ENCODE measurements around the gene LIFR.

Gene LIFR

GRCh38 chr5:38595132-38595745 lies 38.8 kb upstream of the LIFR start:
- no peak for DNase-seq
- TF ChIP-seq POLR2A (IDR thresholded peaks at IDR 0.05; ENCODE audit: low read length) (no peak), GATA1 (IDR thresholded peaks at IDR 0.05; ENCODE audit: low read depth, low read length) (no peak)

- no peak for DNase-seq
- TF ChIP-seq POLR2A (IDR thresholded peaks at IDR 0.05; ENCODE audit: low read length) (no peak), GATA1 (IDR thresholded peaks at IDR 0.05; ENCODE audit: low read depth, low read length) (no peak)
These were observed 37.5 kb upstream of the LIFR start for GRCh38 chr5:38593959-38594358.

GRCh38 chr5:38591523-38591849 lies 35.0 kb upstream of the LIFR start:
- TF ChIP-seq GATA1 (IDR thresholded peaks at IDR 0.05; ENCODE audit: low read depth, low read length) (no peak), POLR2A (IDR thresholded peaks at IDR 0.05; ENCODE audit: low read length) (no peak)
- DNase-seq = no peak

- no peak for TF ChIP-seq POLR2A (IDR thresholded peaks at IDR 0.05; ENCODE audit: low read length)
- no peak for DNase-seq
These were observed 34.5 kb upstream of the LIFR start for GRCh38 chr5:38590838-38591522.

- TF ChIP-seq POLR2A (IDR thresholded peaks at IDR 0.05; ENCODE audit: low read length) (no peak), GATA1 (IDR thresholded peaks at IDR 0.05; ENCODE audit: low read depth, low read length) (no peak)
These were observed 33.2 kb upstream of the LIFR start for GRCh38 chr5:38589629-38590028.

GRCh38 chr5:38585816-38586215 lies 29.4 kb upstream of the LIFR start:
- no peak for TF ChIP-seq POLR2A (IDR thresholded peaks at IDR 0.05; ENCODE audit: low read length)
- TF ChIP-seq GATA1 (IDR thresholded peaks at IDR 0.05; ENCODE audit: low read depth, low read length) = no peak
- DNase-seq = no peak

More at GRCh38 chr5:38589629-38590028, 33.2 kb upstream of the LIFR start:
- no peak for DNase-seq

GRCh38 chr5:38583500-38583899 lies 27.1 kb upstream of the LIFR start:
- TF ChIP-seq GATA1 (IDR thresholded peaks at IDR 0.05; ENCODE audit: low read depth, low read length) = no peak
- DNase-seq = no peak

- no peak for DNase-seq
- no peak for TF ChIP-seq GATA1 (IDR thresholded peaks at IDR 0.05; ENCODE audit: low read depth, low read length)
- TF ChIP-seq POLR2A (IDR thresholded peaks at IDR 0.05; ENCODE audit: low read length) = no peak
These were observed 26.5 kb upstream of the LIFR start for GRCh38 chr5:38582975-38583319.

GRCh38 chr5:38582293-38582974 lies 26.0 kb upstream of the LIFR start:
- DNase-seq = no peak

GRCh38 chr5:38581597-38581996 lies 25.2 kb upstream of the LIFR start:
- TF ChIP-seq POLR2A (IDR thresholded peaks at IDR 0.05; ENCODE audit: low read length) = no peak
- no peak for TF ChIP-seq GATA1 (IDR thresholded peaks at IDR 0.05; ENCODE audit: low read depth, low read length)
- no peak for DNase-seq

More at GRCh38 chr5:38582293-38582974, 26.0 kb upstream of the LIFR start:
- TF ChIP-seq GATA1 (IDR thresholded peaks at IDR 0.05; ENCODE audit: low read depth, low read length) (no peak), POLR2A (IDR thresholded peaks at IDR 0.05; ENCODE audit: low read length) (no peak)

- no peak for DNase-seq
- TF ChIP-seq GATA1 (IDR thresholded peaks at IDR 0.05; ENCODE audit: low read depth, low read length) = no peak
- no peak for TF ChIP-seq POLR2A (IDR thresholded peaks at IDR 0.05; ENCODE audit: low read length)
These were observed 22.7 kb upstream of the LIFR start for GRCh38 chr5:38579105-38579504.

GRCh38 chr5:38576961-38577684 lies 20.7 kb upstream of the LIFR start:
- DNase-seq = no peak
- TF ChIP-seq GATA1 (IDR thresholded peaks at IDR 0.05; ENCODE audit: low read depth, low read length) (no peak), POLR2A (IDR thresholded peaks at IDR 0.05; ENCODE audit: low read length) (no peak)

GRCh38 chr5:38576442-38576841 lies 20.0 kb upstream of the LIFR start:
- no peak for TF ChIP-seq POLR2A (IDR thresholded peaks at IDR 0.05; ENCODE audit: low read length)
- TF ChIP-seq GATA1 (IDR thresholded peaks at IDR 0.05; ENCODE audit: low read depth, low read length) = no peak
- DNase-seq = no peak

- TF ChIP-seq GATA1 (IDR thresholded peaks at IDR 0.05; ENCODE audit: low read depth, low read length) (no peak), POLR2A (IDR thresholded peaks at IDR 0.05; ENCODE audit: low read length) (no peak)
- no peak for DNase-seq
These were observed 19.0 kb upstream of the LIFR start for GRCh38 chr5:38575476-38575875.

Data from erythroblast (primary cell).